Esophagus squamous epithelium (tissue), 5 donors: ENCODE measurements around the gene TBXAS1. TPM values are rescaled to one million over a fixed set of nuclear protein-coding genes. Genes with fewer than 3 reads are reported as not detected.

Experiments used
- DNase-seq: peaks from one replicate; lab custom pipeline; 2025; lab: John Stamatoyannopoulos, UW
- H3K27ac ChIP-seq, 4 donors: fragments of 200-600 bp; sonication (generic); one replicate each; pipeline ENCODE4 v1.5.1; 2016 to 2019; ENCODE audit warnings: mild to moderate bottlenecking in 1 of 4
- H3K27me3 ChIP-seq, 4 donors: fragments of 200-600 bp; sonication (generic); 1 replicate in 3 of 4; 2 replicates in 1 of 4; pipeline versions ENCODE4 v1.5.1 to v1.6.0; 2017 to 2021; ENCODE audit warnings: antibody characterized with exemption in 1 of 4
- H3K36me3 ChIP-seq, 3 donors: fragments of 200-600 bp; sonication (generic); one replicate each; pipeline ENCODE4 v1.5.1; 2016 to 2019
- H3K4me1 ChIP-seq, 3 donors: fragments of 200-600 bp; sonication (generic); one replicate each; pipeline ENCODE4 v1.5.1; 2017 to 2019
- H3K4me3 ChIP-seq, 4 donors: fragments of 200-600 bp; sonication (generic); 1 replicate in 3 of 4; 2 replicates in 1 of 4; pipeline ENCODE4 v1.5.1; 2016 to 2019; ENCODE audit warnings: mild to moderate bottlenecking in 2 of 4, moderate library complexity in 1 of 4
- H3K9me3 ChIP-seq, 3 donors: fragments of 200-600 bp; sonication (generic); one replicate each; pipeline ENCODE4 v1.5.1; 2016 to 2019
- POLR2A ChIP-seq, 4 donors: fragments of 450-650 bp; IDR thresholded peaks; one replicate each; pipeline ENCODE4 v1.6.1; 2017; ENCODE audit warnings: antibody characterized with exemption in 4 of 4, mild to moderate bottlenecking in 4 of 4, moderate library complexity in 3 of 4
- WGBS, 2 donors: methylation state at CpG; one replicate each; pipeline ENCODE4 v1.1.5; 2018; 5-methylcytosine and 5-hydroxymethylcytosine counted together
- intact Hi-C: fragments of 100-400 bp; cut with DNase I; formaldehyde crosslinking; loops from one replicate; pipeline ENCODE4 v1.15.0; 2022
- total RNA-seq, 4 donors: library from RNA; depleted of rRNA; stranded (reverse); fragments of >200 nt; gene quantifications; one replicate each; pipeline ENCODE4 v1.1.0, GENCODE V29; 2016
- TF ChIP-seq, protein P1 (sequence below), 6 experiments: fragments of 450-650 bp in 4 of 6; fragments of 200-600 bp in 2 of 6; sonication (generic) in 2 of 6; IDR thresholded peaks; one replicate each; pipeline ENCODE4 v1.5.1; 2016 to 2019; ENCODE audit warnings: antibody characterized with exemption in 6 of 6, mild to moderate bottlenecking in 4 of 6, moderate library complexity in 4 of 6
- donor health status: DM: yes; HTN: yes; CAD: no.

TBXAS1 gene
- total RNA-seq, 4 donors from 2014 or later = 9.4 to 24.8 (median 17.8) TPM

- H3K27me3 ChIP-seq = no peaks in the 10 kb centered on the region
- H3K9me3 ChIP-seq = no peaks in the 10 kb centered on the region
- no peak overlapping the region for H3K4me3 ChIP-seq
- H3K36me3 ChIP-seq = no peaks in the 10 kb centered on the region
- DNase-seq = no peak
- H3K4me1 ChIP-seq = no peaks in the 10 kb centered on the region
- intact Hi-C loops = no loop called here
- TF ChIP-seq, protein P1, sequence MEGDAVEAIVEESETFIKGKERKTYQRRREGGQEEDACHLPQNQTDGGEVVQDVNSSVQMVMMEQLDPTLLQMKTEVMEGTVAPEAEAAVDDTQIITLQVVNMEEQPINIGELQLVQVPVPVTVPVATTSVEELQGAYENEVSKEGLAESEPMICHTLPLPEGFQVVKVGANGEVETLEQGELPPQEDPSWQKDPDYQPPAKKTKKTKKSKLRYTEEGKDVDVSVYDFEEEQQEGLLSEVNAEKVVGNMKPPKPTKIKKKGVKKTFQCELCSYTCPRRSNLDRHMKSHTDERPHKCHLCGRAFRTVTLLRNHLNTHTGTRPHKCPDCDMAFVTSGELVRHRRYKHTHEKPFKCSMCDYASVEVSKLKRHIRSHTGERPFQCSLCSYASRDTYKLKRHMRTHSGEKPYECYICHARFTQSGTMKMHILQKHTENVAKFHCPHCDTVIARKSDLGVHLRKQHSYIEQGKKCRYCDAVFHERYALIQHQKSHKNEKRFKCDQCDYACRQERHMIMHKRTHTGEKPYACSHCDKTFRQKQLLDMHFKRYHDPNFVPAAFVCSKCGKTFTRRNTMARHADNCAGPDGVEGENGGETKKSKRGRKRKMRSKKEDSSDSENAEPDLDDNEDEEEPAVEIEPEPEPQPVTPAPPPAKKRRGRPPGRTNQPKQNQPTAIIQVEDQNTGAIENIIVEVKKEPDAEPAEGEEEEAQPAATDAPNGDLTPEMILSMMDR (IDR thresholded peaks at IDR 0.05) = no peak
- no peak for TF ChIP-seq POLR2A (IDR thresholded peaks at IDR 0.05)
- H3K27ac ChIP-seq = peak overlapping the region in 2 of 4 donors; percentile 33 to 47
Observed at GRCh38 chr7:139968931-139969330, 139.9 kb downstream of the TBXAS1 start.

DNA sequence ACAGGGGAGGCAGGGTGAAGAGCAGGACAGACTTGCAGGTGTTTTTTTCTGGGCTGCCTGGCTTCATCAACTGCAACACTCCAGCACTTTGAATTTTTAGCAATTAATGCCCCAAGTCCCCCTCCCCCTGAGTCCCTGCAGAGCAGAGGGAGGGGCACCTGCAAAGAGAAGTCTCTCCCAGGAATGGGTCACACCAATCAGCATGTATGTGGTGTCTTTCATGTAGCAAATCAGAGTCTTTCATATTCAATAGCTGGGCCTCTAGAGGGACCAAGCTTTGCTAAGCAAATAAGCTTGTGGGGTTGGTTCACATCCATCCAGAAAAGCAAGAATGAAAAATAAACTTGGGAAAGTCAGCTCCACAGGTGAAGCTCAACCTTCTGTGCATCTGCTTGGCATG, 143.0 kb downstream of the TBXAS1 start:
- no peaks in the 10 kb centered on the region for H3K27me3 ChIP-seq
- H3K27ac ChIP-seq = no peak overlapping the region
- intact Hi-C loops = no loop called here
- H3K36me3 ChIP-seq = no peaks in the 10 kb centered on the region
- no peaks in the 10 kb centered on the region for H3K4me1 ChIP-seq
- H3K4me3 ChIP-seq = no peak overlapping the region
- no peaks in the 10 kb centered on the region for H3K9me3 ChIP-seq
- TF ChIP-seq POLR2A (IDR thresholded peaks at IDR 0.05) = no peak
- TF ChIP-seq, protein P1 (IDR thresholded peaks at IDR 0.05) = no peak
- DNase-seq = no peak

DNA sequence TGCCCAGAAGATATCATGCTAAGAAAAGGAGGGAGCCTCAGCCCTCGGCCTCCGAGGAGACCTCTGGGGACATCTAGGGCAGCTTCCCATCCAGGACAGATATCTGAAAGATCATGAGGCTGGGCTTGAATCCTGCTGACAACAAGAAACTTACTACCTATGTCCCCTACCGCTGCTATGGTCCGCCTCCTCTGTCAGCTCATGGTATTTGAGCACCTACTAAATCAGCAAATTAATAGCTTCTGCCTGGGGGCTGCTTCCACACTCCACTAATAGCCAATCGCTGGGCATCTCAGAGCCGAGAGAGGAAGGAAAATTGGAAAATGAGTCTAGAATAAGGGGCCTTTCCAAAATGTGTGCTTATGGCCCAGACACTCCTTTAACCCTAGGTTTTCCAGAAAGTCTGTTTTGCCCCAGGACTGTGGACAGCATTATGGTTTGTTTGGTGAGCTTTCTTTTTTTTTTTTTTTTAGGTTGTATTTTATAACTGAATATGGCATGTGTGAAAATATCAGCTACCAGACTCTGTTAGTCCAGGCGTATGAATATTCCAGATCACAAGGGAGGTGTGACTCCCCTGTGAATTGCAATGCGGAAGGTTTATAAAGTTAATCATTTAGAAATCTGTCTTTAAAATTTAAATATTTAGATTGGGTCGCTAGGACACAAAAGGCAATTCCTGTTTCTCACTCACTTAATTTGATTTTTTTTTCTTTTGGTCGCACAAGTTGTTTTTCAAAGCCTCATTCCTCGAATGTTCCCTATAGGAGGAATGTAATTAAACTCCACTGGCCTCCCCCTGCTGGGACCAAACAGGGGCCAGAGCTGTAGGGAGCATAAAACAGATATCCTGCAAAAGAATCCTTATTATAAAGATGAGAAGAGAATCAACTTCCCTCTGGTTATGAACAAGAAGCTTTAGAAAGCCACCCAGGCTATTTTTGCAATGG, 144.3 kb downstream of the TBXAS1 start:
- TF ChIP-seq POLR2A (IDR thresholded peaks at IDR 0.05) = no peak
- TF ChIP-seq, protein P1 (IDR thresholded peaks at IDR 0.05) = no peak
- Histone ChIP-seq H3K4me3 (no peak overlapping the region), H3K27ac (peak overlapping the region in 2 of 4 donors; percentile 34 to 39), H3K4me1 (no peaks in the 10 kb centered on the region), H3K9me3 (no peaks in the 10 kb centered on the region), H3K27me3 (no peaks in the 10 kb centered on the region), H3K36me3 (no peaks in the 10 kb centered on the region)
- no peak for DNase-seq
- intact Hi-C loops = no loop called here
- 75 to 78% methylated on average over 8 to 11 of the region's 11 CpGs for WGBS, 2 donors

GRCh38 chr7:139974179-139974811, 145.2 kb downstream of the TBXAS1 start:
- intact Hi-C loops = no loop called here
- Histone ChIP-seq H3K4me1 (no peaks in the 10 kb centered on the region), H3K27me3 (no peaks in the 10 kb centered on the region), H3K36me3 (no peaks in the 10 kb centered on the region), H3K9me3 (no peaks in the 10 kb centered on the region), H3K4me3 (no peak overlapping the region), H3K27ac (peak overlapping the region in 3 of 4 donors; percentile 14 to 39 (median 34))
- DNase-seq = no peak
- TF ChIP-seq, protein P1 (IDR thresholded peaks at IDR 0.05) = no peak
- no peak for TF ChIP-seq POLR2A (IDR thresholded peaks at IDR 0.05)
- 86 to 88% methylated on average over 10 to 12 of the region's 13 CpGs for WGBS, 2 donors
